Measurements from ENCODE around the gene BCL2. TPM values are rescaled to one million over a fixed set of nuclear protein-coding genes. Genes with fewer than 3 reads are reported as not detected.

The BCL2 gene
- total RNA-seq, 1 donor from 2014 or later = 145 TPM

GRCh38 chr18:63161032-63161760 lies 158.4 kb downstream of the BCL2 start:
- H3K27me3 Mint-ChIP-seq = no peaks in the 10 kb centered on the region
- ATAC-seq (ENCODE audit: low read depth) (peak; percentile 30), DNase-seq (no peak)
- no peaks in the 10 kb centered on the region for H3K9me3 Mint-ChIP-seq
- peaks cover 96% of the 10 kb centered on the region for H3K4me1 Mint-ChIP-seq
- ChIA-PET POLR2A (interaction anchor here (0.5 to 4.7 kb wide), 25 partner anchors 10 to 261 kb away, joined by 3 to 123 read pairs (median 6); partner anchors contain the start of genes BCL2 and VPS4B), CTCF (interaction anchor here (1.0 to 4.7 kb wide), 5 partner anchors 22 to 157 kb away, joined by 3 to 33 read pairs (median 4); partner anchors contain the start of gene BCL2)
- H3K27ac Mint-ChIP-seq = peak overlapping the region; percentile 99
- intact Hi-C loops (cut with micrococcal nuclease) = loop anchor here (1.0 kb wide), 6 partner anchors 10 to 261 kb away; partner anchors contain the start of gene VPS4B
- H3K4me3 Mint-ChIP-seq = peak overlapping the region; percentile 84
- H3K36me3 Mint-ChIP-seq (ENCODE audit: low read depth) = peaks cover 34% of the 10 kb centered on the region
- TF ChIP-seq CTCF (IDR thresholded peaks at IDR 0.05) = no peak

DNA sequence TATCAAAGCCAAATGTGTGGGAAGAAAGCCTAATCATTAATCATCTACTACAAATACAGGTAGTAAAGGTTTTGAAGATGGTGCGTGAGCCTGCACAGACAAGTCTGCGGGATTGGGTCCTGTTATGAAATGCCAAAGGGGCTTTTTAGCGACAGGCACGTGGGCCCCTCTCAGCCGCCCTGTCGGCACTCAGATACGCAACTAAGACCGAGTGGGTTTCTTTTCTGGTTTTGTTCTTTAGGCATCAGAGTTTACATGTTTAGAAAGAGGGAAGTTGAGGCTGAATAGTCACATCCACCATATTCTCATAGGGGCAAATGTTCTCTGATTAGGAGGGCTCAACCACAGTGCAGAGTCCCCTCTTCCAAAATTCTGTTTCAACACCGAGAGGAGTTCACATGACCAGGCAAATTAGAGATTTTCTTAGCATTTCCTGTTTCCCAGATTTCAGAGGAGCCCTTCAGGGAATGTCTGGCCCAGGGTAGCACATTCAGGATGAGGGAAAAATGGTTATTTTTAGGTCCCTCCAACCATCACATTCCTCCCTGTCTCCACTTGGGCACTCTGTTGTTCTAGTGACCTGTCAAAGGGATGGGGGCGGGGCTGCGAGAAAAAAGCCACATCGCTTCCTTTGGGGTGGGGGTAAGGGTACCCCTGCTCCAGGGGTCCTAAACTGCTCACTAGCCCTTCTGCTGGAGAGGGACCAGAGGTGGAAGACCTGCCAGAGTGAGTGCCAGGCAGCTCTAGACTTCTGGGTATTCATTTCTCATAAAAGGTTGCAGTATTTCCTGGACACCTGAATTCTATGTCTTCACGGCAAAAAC lies 159.2 kb downstream of the BCL2 start:
- ChIA-PET CTCF (interaction anchor here (1.3 to 4.7 kb wide), 4 partner anchors 151 to 158 kb away, joined by 3 to 33 read pairs (median 18); partner anchors contain the start of gene BCL2), POLR2A (interaction anchor here (0.5 to 11.7 kb wide), 23 partner anchors 9 to 160 kb away, joined by 3 to 180 read pairs (median 15); partner anchors contain the start of gene BCL2)
- Mint-ChIP-seq H3K36me3 (ENCODE audit: low read depth) (peaks cover 32% of the 10 kb centered on the region), H3K27ac (peak overlapping the region; percentile 99), H3K4me3 (peak overlapping the region; percentile 84), H3K9me3 (no peaks in the 10 kb centered on the region), H3K4me1 (peaks cover 97% of the 10 kb centered on the region), H3K27me3 (no peaks in the 10 kb centered on the region)
- intact Hi-C loops (cut with micrococcal nuclease) = no loop called here
- ATAC-seq (ENCODE audit: low read depth) (no peak), DNase-seq (no peak)
- TF ChIP-seq CTCF (IDR thresholded peaks at IDR 0.05) = no peak

- Mint-ChIP-seq H3K9me3 (no peaks in the 10 kb centered on the region), H3K4me3 (peak overlapping the region; percentile 84), H3K4me1 (peaks cover 100% of the 10 kb centered on the region), H3K27ac (peak overlapping the region; percentile 99), H3K36me3 (ENCODE audit: low read depth) (peaks cover 40% of the 10 kb centered on the region), H3K27me3 (no peaks in the 10 kb centered on the region)
- ChIA-PET POLR2A (interaction anchor here (1.5 to 11.7 kb wide), 7 partner anchors 16 to 160 kb away, joined by 3 to 180 read pairs (median 20); partner anchors contain the start of gene BCL2), CTCF (interaction anchor here (3.8 kb wide), 1 partner anchor 158 kb away, joined by 32 read pairs; no protein-coding TSS in a partner anchor)
- DNase-seq = no peak
- intact Hi-C loops (cut with micrococcal nuclease) = loop anchor here (1.0 to 5.0 kb wide), 6 partner anchors 37 to 637 kb away; partner anchors contain the start of gene ZCCHC2
- ATAC-seq (ENCODE audit: low read depth) = no peak
- TF ChIP-seq CTCF (IDR thresholded peaks at IDR 0.05) = no peak
These were observed 160.0 kb downstream of the BCL2 start for GRCh38 chr18:63159590-63159989.

GRCh38 chr18:63158676-63159291 lies 160.8 kb downstream of the BCL2 start:
- ChIA-PET POLR2A (interaction anchor here (0.5 to 11.7 kb wide), 13 partner anchors 16 to 161 kb away, joined by 3 to 180 read pairs (median 9); partner anchors contain the start of gene BCL2), CTCF (interaction anchor here (0.6 to 3.8 kb wide), 10 partner anchors 15 to 159 kb away, joined by 3 to 32 read pairs (median 5); no protein-coding TSS in a partner anchor)
- H3K27ac Mint-ChIP-seq = peak overlapping the region; percentile 99
- peak; percentile 19 for ATAC-seq (ENCODE audit: low read depth)
- peaks cover 100% of the 10 kb centered on the region for H3K4me1 Mint-ChIP-seq
- H3K4me3 Mint-ChIP-seq = peak overlapping the region; percentile 84
- intact Hi-C loops (cut with micrococcal nuclease) = loop anchor here (1.0 to 5.0 kb wide), 6 partner anchors 36 to 636 kb away; partner anchors contain the start of gene ZCCHC2
- peaks cover 42% of the 10 kb centered on the region for H3K36me3 Mint-ChIP-seq (ENCODE audit: low read depth)
- no peak for DNase-seq
- TF ChIP-seq CTCF (IDR thresholded peaks at IDR 0.05) = no peak
- H3K27me3 Mint-ChIP-seq = no peaks in the 10 kb centered on the region
- H3K9me3 Mint-ChIP-seq = no peaks in the 10 kb centered on the region
